ENCODE results near the gene CNFN.
"Not testable (repeated sequence)": the region's sequence is repeated elsewhere in the genome, so short reads cannot be mapped to it uniquely, and the experiment has no call there.

Gene CNFN

GRCh38 chr19:42351079-42351735 lies 38.9 kb downstream of the CNFN start:
- DNase-seq (ENCODE audit: low read depth in 2 of 2) = no peak

- no peak for DNase-seq (ENCODE audit: low read depth in 2 of 2)
These were observed 39.7 kb downstream of the CNFN start for GRCh38 chr19:42350417-42350816.

- DNase-seq (ENCODE audit: low read depth in 2 of 2) = no peak
These were observed 40.6 kb downstream of the CNFN start for GRCh38 chr19:42349378-42350107.

- DNase-seq (ENCODE audit: low read depth in 2 of 2) = no peak
These were observed 41.9 kb downstream of the CNFN start for GRCh38 chr19:42348211-42348610.

- DNase-seq (ENCODE audit: low read depth in 2 of 2) = no peak
These were observed 44.8 kb downstream of the CNFN start for GRCh38 chr19:42345191-42345812.

GRCh38 chr19:42344336-42344893 lies 45.7 kb downstream of the CNFN start:
- DNase-seq (ENCODE audit: low read depth in 2 of 2) = no peak

GRCh38 chr19:42343344-42344110 lies 46.6 kb downstream of the CNFN start:
- DNase-seq (ENCODE audit: low read depth in 2 of 2) = no peak

GRCh38 chr19:42339922-42340321 lies 50.2 kb downstream of the CNFN start:
- not testable (repeated sequence) for DNase-seq (ENCODE audit: low read depth in 2 of 2)

- DNase-seq (ENCODE audit: low read depth in 2 of 2) = not testable (repeated sequence)
These were observed 50.8 kb downstream of the CNFN start for GRCh38 chr19:42339126-42339860.

Measured in activated CD8-positive, alpha-beta memory T cell treated with anti-CD3 and anti-CD28 coated beads for 4 hours (primary cell).